MM.1S (cell line): ENCODE measurements around the gene HECW1.

Experiments
- DNase-seq: peaks from one replicate; pipeline ENCODE4 v3.0.0-alpha.2; 2015
- H2AFZ ChIP-seq: fragments of 300-600 bp; sonication (generic); 2 replicates; pipeline ENCODE4 v1.6.0; 2016; ENCODE audit warnings: antibody characterized with exemption, low read length
- H3F3A ChIP-seq: fragments of 300-600 bp; sonication (generic); 2 replicates; pipeline ENCODE4 v1.6.1; 2016; ENCODE audit warnings: mild to moderate bottlenecking, antibody characterized with exemption, low read length, moderate library complexity, mixed read lengths; ENCODE audit not compliant: insufficient read depth
- H3K27ac ChIP-seq: fragments of 300-600 bp; sonication (generic); 2 replicates; pipeline ENCODE4 v1.5.1; 2016; ENCODE audit warnings: mild to moderate bottlenecking, low read length
- H3K27me3 ChIP-seq: fragments of 300-600 bp; sonication (generic); replicated peaks from 2 replicates; pipeline ENCODE4 v1.6.0; 2016; ENCODE audit warnings: low read length; ENCODE audit not compliant: insufficient read depth
- H3K36me3 ChIP-seq: fragments of 300-600 bp; sonication (generic); replicated peaks from 2 replicates; pipeline ENCODE4 v1.6.1; 2016; ENCODE audit warnings: mild to moderate bottlenecking, low read length, mixed read lengths; ENCODE audit not compliant: insufficient read depth
- H3K4me1 ChIP-seq: fragments of 300-600 bp; sonication (generic); 2 replicates; pipeline ENCODE4 v1.6.1; 2016; ENCODE audit warnings: low read length, mixed read lengths
- H3K4me2 ChIP-seq: fragments of 300-600 bp; sonication (generic); 2 replicates; pipeline ENCODE4 v1.6.0; 2016; ENCODE audit warnings: low read depth, low read length
- H3K4me3 ChIP-seq: fragments of 300-600 bp; sonication (generic); 2 replicates; pipeline ENCODE4 v1.5.1; 2016; ENCODE audit warnings: low read length, mixed read lengths
- H3K79me2 ChIP-seq: fragments of 300-600 bp; sonication (generic); 2 replicates; pipeline ENCODE4 v1.6.1; 2016; ENCODE audit warnings: mixed run types, low read length, mixed read lengths
- H3K9ac ChIP-seq: fragments of 300-600 bp; sonication (generic); 2 replicates; pipeline ENCODE4 v1.6.1; 2016; ENCODE audit warnings: low read length, mixed read lengths
- H3K9me2 ChIP-seq: fragments of 300-600 bp; sonication (generic); replicated peaks from 2 replicates; pipeline ENCODE4 v1.6.1; 2016; ENCODE audit warnings: mild to moderate bottlenecking, low read length, mixed read lengths; ENCODE audit not compliant: insufficient read depth
- H3K9me3 ChIP-seq: fragments of 300-600 bp; sonication (generic); replicated peaks from 2 replicates; pipeline ENCODE4 v1.6.1; 2016; ENCODE audit warnings: mild to moderate bottlenecking, low read length, mixed read lengths; ENCODE audit not compliant: insufficient read depth
- H4K20me1 ChIP-seq: fragments of 300-600 bp; sonication (generic); 2 replicates; pipeline ENCODE4 v1.6.1; 2016; ENCODE audit warnings: mild to moderate bottlenecking, low read length, moderate library complexity, mixed read lengths; ENCODE audit not compliant: insufficient read depth
- CTCF ChIP-seq: fragments of 300-600 bp; sonication (generic); IDR thresholded peaks from 2 replicates; pipeline ENCODE4 v1.5.1; 2016; ENCODE audit warnings: antibody characterized with exemption, low read length, mixed read lengths
- EZH2 ChIP-seq: fragments of 300-600 bp; sonication (generic); optimal IDR thresholded peaks from 2 replicates; pipeline ENCODE3; 2017; ENCODE audit warnings: low read depth, mild to moderate bottlenecking, antibody characterized with exemption, low read length, mixed read lengths
- EZH2phosphoT487 ChIP-seq: fragments of 300-600 bp; sonication (generic); IDR thresholded peaks from 2 replicates; pipeline ENCODE4 v1.6.1; 2018; ENCODE audit warnings: antibody characterized with exemption, low read length

Gene HECW1

GRCh38 chr7:43479543-43479942, 367.1 kb downstream of the HECW1 start:
- no peak for DNase-seq
- Histone ChIP-seq H3F3A (0 out of 2 replicates have a peak, but pooled peaks cover 5% of the 10 kb centered on the region), H3K4me3 (no peak overlapping the region), H4K20me1 (no peaks in the 10 kb centered on the region), H3K9me3 (no peaks in the 10 kb centered on the region), H3K9ac (no peak overlapping the region), H3K79me2 (no peaks in the 10 kb centered on the region), H3K36me3 (no peaks in the 10 kb centered on the region), H3K27ac (no peak overlapping the region), H3K4me1 (peaks cover 18% of the 10 kb centered on the region), H3K27me3 (no peaks in the 10 kb centered on the region), H2AFZ (no peak overlapping the region), H3K9me2 (no peaks in the 10 kb centered on the region), H3K4me2 (peak overlapping the region; percentile 1; the same call in 1 of the 2 replicates)
- no peak for TF ChIP-seq EZH2phosphoT487
- no peak for TF ChIP-seq EZH2
- no peak for TF ChIP-seq CTCF

- Histone ChIP-seq H3K9me3 (no peaks in the 10 kb centered on the region), H2AFZ (no peak overlapping the region), H3K27me3 (no peaks in the 10 kb centered on the region), H4K20me1 (no peaks in the 10 kb centered on the region), H3K27ac (no peak overlapping the region), H3K4me3 (no peak overlapping the region), H3K4me2 (no peak overlapping the region), H3K79me2 (no peaks in the 10 kb centered on the region), H3F3A (0 out of 2 replicates have a peak, but pooled peaks cover 5% of the 10 kb centered on the region), H3K36me3 (no peaks in the 10 kb centered on the region), H3K9ac (no peak overlapping the region), H3K4me1 (peaks cover 18% of the 10 kb centered on the region), H3K9me2 (no peaks in the 10 kb centered on the region)
- DNase-seq, result no peak
- TF ChIP-seq EZH2phosphoT487 (no peak), EZH2 (no peak), CTCF (no peak)
These were observed 368.1 kb downstream of the HECW1 start for GRCh38 chr7:43480581-43480980.

- Histone ChIP-seq H3K4me3 (no peak overlapping the region), H3K27me3 (no peaks in the 10 kb centered on the region), H3K9ac (no peak overlapping the region), H3K36me3 (no peaks in the 10 kb centered on the region), H3K4me1 (peaks cover 18% of the 10 kb centered on the region), H3K4me2 (no peak overlapping the region), H3K9me2 (no peaks in the 10 kb centered on the region), H3F3A (0 out of 2 replicates have a peak, but pooled peaks cover 5% of the 10 kb centered on the region), H3K79me2 (no peaks in the 10 kb centered on the region), H3K9me3 (no peaks in the 10 kb centered on the region), H3K27ac (no peak overlapping the region), H4K20me1 (no peaks in the 10 kb centered on the region), H2AFZ (no peak overlapping the region)
- TF ChIP-seq EZH2phosphoT487 (no peak), EZH2 (no peak)
- no peak for DNase-seq
These were observed 369.6 kb downstream of the HECW1 start for GRCh38 chr7:43481902-43482678.
